Epithelial cell of esophagus (primary cell): ENCODE results near the gene PYDC1.

ENCODE experiments used
- DNase-seq: peaks from one replicate; pipeline ENCODE4 v3.0.0; 2010; ENCODE audit warnings: low read depth
- H3K4me3 ChIP-seq: 2 replicates; pipeline ENCODE4 v1.5.1; 2011; ENCODE audit warnings: mild to moderate bottlenecking, low read length, control low read depth
- TF ChIP-seq, protein P1 (sequence below): IDR thresholded peaks from 2 replicates; pipeline ENCODE4 v1.5.1; 2011; ENCODE audit warnings: low read depth, mild to moderate bottlenecking, low read length, control low read depth, inconsistent platforms; ENCODE audit not compliant: insufficient read depth; ENCODE audit errors: missing control alignments

PYDC1 gene

GRCh38 chr16:31193874-31194273, 23.1 kb downstream of the PYDC1 start:
- no peak for DNase-seq
- TF ChIP-seq, protein P1, sequence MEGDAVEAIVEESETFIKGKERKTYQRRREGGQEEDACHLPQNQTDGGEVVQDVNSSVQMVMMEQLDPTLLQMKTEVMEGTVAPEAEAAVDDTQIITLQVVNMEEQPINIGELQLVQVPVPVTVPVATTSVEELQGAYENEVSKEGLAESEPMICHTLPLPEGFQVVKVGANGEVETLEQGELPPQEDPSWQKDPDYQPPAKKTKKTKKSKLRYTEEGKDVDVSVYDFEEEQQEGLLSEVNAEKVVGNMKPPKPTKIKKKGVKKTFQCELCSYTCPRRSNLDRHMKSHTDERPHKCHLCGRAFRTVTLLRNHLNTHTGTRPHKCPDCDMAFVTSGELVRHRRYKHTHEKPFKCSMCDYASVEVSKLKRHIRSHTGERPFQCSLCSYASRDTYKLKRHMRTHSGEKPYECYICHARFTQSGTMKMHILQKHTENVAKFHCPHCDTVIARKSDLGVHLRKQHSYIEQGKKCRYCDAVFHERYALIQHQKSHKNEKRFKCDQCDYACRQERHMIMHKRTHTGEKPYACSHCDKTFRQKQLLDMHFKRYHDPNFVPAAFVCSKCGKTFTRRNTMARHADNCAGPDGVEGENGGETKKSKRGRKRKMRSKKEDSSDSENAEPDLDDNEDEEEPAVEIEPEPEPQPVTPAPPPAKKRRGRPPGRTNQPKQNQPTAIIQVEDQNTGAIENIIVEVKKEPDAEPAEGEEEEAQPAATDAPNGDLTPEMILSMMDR, result no peak
- H3K4me3 ChIP-seq, result no peak overlapping the region

DNA sequence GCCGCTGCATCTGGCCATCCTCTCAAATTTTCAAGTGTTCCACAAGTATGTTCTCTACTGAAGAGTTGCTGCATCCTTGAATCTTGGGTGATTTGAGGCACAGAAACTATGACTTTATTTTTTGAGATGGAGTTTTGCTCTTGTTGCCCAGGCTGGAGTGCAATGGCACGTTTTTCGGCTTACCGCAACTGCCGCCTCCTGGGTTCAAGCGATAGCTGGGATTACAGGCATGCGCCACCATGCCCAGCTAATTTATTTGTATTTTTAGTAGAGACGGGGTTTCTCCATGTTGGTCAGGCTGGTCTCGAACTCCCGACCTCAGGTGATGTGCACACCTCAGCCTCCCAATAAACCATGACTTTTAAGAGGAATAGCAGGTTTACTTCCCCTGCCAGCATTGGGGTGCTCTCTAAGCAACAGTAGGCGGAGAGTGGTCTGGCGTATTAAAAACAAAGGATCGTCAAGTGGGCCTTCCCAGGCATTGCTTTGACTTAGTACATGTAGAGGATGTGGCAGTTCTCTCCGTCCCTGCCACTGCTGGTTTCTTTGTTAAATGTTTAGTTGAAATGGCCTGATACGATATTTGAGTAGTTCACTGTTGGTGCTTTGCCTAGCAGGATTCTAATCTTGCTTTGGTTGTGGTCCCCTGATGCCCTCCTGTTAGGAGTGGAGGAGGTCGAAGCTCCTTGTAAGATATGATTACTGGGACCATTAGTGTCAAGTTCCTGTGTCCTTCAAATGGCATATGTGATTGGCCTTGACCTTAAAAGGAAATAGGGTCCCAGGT, 23.9 kb downstream of the PYDC1 start:
- TF ChIP-seq, protein P1, result no peak
- no peak overlapping the region for H3K4me3 ChIP-seq
- no peak for DNase-seq

DNA sequence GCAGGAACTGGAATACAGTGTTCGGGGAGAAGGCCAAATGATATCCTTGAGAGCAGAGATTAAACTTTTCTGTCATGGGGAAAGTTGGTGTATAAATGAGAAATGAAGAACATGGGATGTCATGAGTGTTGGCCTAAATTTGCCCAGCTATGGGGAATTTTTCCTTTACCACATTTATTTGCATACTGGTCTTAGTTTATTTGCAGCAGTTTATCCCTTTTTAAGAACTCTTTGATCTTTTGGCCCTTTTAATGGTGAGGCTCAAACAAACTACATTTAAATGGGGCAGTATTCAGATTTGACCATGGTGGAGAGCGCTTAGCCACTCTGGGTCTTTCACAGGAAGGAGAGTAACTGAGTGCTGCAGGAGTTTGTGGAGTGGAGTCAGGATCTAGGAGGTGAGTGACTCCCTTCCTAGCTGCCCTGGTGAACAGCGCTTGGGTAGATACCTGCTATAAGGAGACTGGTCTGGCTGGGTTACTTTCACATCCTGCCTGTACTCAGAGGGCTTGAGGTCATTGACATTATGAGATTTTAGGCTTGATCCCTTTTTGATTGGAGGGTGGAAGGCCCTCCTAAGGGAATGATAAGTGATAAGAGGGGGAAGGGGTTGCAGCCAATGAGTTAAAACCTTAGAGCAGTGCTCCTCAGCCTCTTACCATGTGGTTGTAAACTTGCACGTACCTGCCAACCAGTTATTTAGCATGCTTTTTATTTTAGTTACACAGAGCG, 25.1 kb downstream of the PYDC1 start:
- no peak for DNase-seq
- TF ChIP-seq, protein P1, result no peak
- H3K4me3 ChIP-seq, result no peak overlapping the region

DNA sequence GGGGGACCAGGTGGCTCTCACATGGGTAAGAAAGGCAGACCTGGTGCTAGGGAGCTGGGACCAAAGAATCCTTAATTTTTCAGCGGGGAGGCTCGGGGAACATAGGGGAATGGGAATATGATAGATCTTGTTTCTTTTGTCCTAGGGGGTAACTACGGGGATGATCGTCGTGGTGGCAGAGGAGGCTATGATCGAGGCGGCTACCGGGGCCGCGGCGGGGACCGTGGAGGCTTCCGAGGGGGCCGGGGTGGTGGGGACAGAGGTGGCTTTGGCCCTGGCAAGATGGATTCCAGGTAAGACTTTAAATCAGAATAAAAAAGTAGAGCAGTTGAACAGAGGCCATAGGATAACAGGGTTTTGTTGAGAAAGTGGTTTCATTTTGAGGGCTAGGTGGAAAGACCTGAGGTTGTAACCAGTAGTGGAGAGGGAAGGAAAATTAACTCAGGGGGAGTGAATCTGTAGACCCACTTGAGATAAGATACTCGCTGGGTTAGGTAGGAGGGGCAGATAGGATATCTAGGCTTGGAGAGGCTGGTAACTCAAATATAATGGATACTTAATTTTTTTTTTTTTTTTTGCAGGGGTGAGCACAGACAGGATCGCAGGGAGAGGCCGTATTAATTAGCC, 26.0 kb downstream of the PYDC1 start:
- no peak overlapping the region for H3K4me3 ChIP-seq
- TF ChIP-seq, protein P1, result no peak
- DNase-seq, result no peak

DNA sequence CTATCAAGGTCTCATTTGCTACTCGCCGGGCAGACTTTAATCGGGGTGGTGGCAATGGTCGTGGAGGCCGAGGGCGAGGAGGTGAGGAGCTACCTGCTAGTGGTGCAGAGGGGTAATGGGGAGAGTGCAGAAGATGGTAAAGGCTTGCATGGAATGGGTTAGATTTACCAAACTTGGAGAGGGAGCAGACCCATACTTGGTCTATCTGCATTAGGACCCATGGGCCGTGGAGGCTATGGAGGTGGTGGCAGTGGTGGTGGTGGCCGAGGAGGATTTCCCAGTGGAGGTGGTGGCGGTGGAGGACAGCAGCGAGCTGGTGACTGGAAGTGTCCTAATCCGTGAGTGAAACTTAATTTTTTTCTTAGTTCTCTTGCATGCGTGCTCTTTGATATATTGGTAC, 26.9 kb downstream of the PYDC1 start:
- TF ChIP-seq, protein P1, result no peak
- DNase-seq, result no peak
- no peak overlapping the region for H3K4me3 ChIP-seq

DNA sequence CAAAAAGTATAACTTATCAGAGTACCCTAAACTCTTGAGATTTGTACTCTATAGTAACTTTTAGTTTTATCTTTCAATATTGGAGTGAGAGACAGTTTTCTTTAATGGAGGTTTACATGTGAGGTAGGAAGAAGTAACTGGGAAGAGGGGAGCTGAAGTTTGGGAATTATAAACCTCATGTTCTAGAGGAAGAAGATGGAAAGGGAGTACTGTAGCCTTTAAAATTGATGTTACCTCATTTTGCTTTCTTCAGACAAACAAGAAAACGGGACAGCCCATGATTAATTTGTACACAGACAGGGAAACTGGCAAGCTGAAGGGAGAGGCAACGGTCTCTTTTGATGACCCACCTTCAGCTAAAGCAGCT, 27.5 kb downstream of the PYDC1 start:
- TF ChIP-seq, protein P1, result no peak
- DNase-seq, result no peak

More for the DNA sequence above, 27.5 kb downstream of the PYDC1 start:
- H3K4me3 ChIP-seq, result no peak overlapping the region
